HG03064 (cell line): ENCODE results near the gene ELFN1.

Experiments used
- ATAC-seq: cut with Tn5 transposase; IDR thresholded peaks from one replicate; pipeline ENCODE4 v1.9.1; 2021; ENCODE audit warnings: low read depth; ENCODE audit not compliant: unreplicated experiment

Gene ELFN1

GRCh38 chr7:1674161-1675035 is 4.3 kb downstream of the ELFN1 start:
- no peak for ATAC-seq

GRCh38 chr7:1675036-1675671 is 5.1 kb downstream of the ELFN1 start:
- no peak for ATAC-seq

GRCh38 chr7:1675673-1676549 is 5.8 kb downstream of the ELFN1 start:
- no peak for ATAC-seq

GRCh38 chr7:1676550-1677078 is 6.5 kb downstream of the ELFN1 start:
- no peak for ATAC-seq

GRCh38 chr7:1677206-1678080 is 7.4 kb downstream of the ELFN1 start:
- no peak for ATAC-seq

- no peak for ATAC-seq
Measured at GRCh38 chr7:1678081-1678543, 8.0 kb downstream of the ELFN1 start.

GRCh38 chr7:1678571-1679325 is 8.7 kb downstream of the ELFN1 start:
- ATAC-seq, result no peak

GRCh38 chr7:1679326-1679965 is 9.4 kb downstream of the ELFN1 start:
- ATAC-seq, result no peak

GRCh38 chr7:1679966-1680730 is 10.1 kb downstream of the ELFN1 start:
- ATAC-seq, result no peak

GRCh38 chr7:1681581-1681980 is 11.5 kb downstream of the ELFN1 start:
- no peak for ATAC-seq

GRCh38 chr7:1685000-1685624 is 15.0 kb downstream of the ELFN1 start:
- ATAC-seq, result no peak

GRCh38 chr7:1688542-1688941 is 18.5 kb downstream of the ELFN1 start:
- ATAC-seq, result no peak

GRCh38 chr7:1689311-1689710 is 19.2 kb downstream of the ELFN1 start:
- ATAC-seq, result no peak

- no peak for ATAC-seq
Measured at GRCh38 chr7:1690359-1690958, 20.4 kb downstream of the ELFN1 start.

- no peak for ATAC-seq
Measured at GRCh38 chr7:1691096-1691495, 21.0 kb downstream of the ELFN1 start.

- ATAC-seq, result no peak
Measured at GRCh38 chr7:1691601-1692514, 21.8 kb downstream of the ELFN1 start.
